AG09309 (cell line): ENCODE data around the gene CHAC1.

Experiments
- DNase-seq: peaks from one replicate; pipeline ENCODE4 v3.0.0-alpha.2; 2010; ENCODE audit warnings: low read depth
- H3K4me3 ChIP-seq: 2 replicates; pipeline ENCODE4 v1.5.1; 2011; ENCODE audit warnings: mild to moderate bottlenecking, low read depth, low read length, moderate library complexity; ENCODE audit not compliant: control insufficient read depth
- TF ChIP-seq, protein P1 (sequence below): IDR thresholded peaks from 2 replicates; pipeline ENCODE4 v1.5.1; 2011; ENCODE audit warnings: mild to moderate bottlenecking, low read depth, low read length, inconsistent platforms; ENCODE audit not compliant: insufficient read depth, control insufficient read depth; ENCODE audit errors: missing control alignments

Gene CHAC1, protein sequence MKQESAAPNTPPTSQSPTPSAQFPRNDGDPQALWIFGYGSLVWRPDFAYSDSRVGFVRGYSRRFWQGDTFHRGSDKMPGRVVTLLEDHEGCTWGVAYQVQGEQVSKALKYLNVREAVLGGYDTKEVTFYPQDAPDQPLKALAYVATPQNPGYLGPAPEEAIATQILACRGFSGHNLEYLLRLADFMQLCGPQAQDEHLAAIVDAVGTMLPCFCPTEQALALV

DNA sequence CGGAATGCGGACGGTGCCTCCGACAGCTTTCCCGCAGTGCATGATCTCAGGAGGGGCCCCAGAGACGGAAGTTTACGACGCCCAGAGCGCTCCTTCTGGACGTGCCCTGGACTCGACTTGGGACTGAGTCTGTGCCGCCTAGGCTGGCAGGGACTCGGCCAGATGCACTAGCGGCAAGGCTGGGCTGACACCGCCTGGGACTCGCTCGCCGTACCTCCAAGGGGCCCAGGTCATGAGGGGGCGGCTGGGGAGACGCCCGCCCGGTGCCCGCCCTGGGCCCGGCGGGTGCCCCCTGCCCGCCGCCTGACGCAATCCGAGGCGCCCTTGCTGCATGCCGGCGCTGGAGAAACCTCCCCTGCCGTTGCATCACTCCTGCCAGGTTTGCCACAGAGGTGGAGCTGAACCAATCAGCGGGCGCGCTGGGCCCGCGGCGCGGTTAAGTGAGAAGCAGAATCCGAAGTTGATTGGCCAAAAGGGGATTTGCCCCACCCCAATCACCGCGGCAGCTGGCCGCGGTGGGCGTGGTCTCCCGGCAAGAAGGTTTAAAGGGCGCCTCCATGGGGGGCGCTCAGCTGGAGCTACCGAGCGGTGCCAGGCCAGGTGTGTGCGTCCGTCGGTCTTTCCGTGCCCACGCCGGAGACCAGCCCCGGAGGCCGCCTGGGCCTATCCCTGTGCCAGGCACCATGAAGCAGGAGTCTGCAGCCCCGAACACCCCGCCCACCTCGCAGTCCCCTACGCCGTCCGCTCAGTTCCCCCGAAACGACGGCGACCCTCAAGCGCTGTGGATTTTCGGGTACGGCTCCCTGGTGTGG lies at the start of gene CHAC1:
CHAC1 (plus strand) TSS at position 571 of the 812 bp plus-strand sequence; CDS start at position 684, 113 bp downstream.
- H3K4me3 ChIP-seq: peak within 1 kb of the TSS; percentile 95
- TF ChIP-seq, protein P1, sequence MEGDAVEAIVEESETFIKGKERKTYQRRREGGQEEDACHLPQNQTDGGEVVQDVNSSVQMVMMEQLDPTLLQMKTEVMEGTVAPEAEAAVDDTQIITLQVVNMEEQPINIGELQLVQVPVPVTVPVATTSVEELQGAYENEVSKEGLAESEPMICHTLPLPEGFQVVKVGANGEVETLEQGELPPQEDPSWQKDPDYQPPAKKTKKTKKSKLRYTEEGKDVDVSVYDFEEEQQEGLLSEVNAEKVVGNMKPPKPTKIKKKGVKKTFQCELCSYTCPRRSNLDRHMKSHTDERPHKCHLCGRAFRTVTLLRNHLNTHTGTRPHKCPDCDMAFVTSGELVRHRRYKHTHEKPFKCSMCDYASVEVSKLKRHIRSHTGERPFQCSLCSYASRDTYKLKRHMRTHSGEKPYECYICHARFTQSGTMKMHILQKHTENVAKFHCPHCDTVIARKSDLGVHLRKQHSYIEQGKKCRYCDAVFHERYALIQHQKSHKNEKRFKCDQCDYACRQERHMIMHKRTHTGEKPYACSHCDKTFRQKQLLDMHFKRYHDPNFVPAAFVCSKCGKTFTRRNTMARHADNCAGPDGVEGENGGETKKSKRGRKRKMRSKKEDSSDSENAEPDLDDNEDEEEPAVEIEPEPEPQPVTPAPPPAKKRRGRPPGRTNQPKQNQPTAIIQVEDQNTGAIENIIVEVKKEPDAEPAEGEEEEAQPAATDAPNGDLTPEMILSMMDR: peak; percentile 1
- peak; percentile 93 for DNase-seq

DNA sequence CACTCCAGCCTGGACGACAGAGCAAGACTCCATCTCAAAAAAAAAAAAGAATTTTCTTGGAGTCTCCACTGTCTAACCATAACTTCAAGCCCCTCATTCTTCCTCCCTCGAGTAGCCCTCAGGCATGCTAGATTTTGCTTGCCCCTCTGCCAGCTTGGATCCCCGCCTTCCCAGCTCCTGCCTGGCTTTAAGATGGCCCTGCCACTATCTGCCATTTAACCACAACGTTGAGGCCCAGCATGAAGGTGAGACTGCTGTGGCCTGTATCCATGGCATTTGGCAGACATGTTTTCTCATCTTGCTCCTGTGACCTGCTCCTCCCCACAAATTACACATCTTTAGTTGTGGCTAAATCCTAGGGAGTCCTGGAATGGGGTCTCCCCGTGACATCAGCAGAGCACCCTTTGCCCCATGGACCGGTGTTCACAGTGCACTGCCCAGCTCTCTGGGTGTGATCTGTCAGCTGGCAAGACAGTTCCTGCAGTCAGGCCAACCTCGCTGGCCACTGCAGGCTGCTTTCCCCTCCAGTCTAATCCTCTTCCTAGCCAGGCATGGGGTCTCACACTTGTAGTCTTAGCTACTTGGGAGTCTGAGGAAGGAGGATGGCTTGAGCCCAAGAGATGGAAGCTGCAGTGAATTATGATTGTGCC lies 48.6 kb upstream of the CHAC1 start:
- no peak overlapping the region for H3K4me3 ChIP-seq
- TF ChIP-seq, protein P1: no peak
- DNase-seq: no peak

DNA sequence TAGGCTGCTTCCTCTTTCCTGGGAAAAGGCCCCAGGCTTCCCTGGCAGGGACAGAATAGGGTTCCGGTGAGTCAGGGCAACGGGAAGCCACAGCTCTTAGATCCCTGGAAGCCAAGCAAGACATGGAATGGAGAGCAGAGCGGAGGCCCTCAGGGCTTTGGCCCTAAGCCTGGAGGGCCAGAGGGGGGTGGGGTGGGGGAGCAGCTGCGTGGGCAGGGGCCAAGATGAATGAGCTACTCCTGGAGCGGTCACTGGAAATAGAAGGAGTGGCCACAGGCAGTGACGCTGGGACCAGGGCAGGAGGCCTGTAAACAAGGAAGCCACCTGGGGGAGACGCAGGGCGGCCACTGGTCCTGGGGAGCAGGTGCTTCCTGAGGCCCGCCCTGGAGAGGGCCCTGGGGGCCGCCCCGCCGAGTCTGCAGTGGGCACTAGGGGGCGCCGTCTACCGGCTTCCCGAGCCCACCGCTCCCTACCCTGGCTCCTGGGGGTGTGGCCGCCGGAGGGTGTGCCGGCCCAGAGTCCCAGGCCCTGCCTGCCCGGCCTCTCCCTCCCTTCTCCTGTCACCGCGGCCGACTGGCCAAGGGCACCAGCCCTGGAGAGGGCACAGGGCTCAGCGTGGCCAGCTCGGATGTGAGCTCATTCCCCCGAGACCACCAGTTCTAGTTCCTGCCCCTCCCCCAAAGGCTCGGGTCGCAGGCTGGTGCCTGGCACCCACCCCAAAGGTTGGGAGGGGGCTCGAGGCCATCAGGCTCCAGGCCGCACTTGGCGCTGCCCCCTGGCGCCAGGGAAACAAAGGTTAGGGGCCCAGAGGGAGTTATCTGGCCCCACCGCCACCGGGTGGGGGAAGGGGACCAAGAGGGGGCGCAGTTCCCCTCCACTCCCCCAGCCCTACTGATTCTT lies 46.9 kb upstream of the CHAC1 start:
- peak overlapping the region; percentile 42 for H3K4me3 ChIP-seq
- peak; percentile 89 for DNase-seq
- TF ChIP-seq, protein P1: peak; percentile 71

DNA sequence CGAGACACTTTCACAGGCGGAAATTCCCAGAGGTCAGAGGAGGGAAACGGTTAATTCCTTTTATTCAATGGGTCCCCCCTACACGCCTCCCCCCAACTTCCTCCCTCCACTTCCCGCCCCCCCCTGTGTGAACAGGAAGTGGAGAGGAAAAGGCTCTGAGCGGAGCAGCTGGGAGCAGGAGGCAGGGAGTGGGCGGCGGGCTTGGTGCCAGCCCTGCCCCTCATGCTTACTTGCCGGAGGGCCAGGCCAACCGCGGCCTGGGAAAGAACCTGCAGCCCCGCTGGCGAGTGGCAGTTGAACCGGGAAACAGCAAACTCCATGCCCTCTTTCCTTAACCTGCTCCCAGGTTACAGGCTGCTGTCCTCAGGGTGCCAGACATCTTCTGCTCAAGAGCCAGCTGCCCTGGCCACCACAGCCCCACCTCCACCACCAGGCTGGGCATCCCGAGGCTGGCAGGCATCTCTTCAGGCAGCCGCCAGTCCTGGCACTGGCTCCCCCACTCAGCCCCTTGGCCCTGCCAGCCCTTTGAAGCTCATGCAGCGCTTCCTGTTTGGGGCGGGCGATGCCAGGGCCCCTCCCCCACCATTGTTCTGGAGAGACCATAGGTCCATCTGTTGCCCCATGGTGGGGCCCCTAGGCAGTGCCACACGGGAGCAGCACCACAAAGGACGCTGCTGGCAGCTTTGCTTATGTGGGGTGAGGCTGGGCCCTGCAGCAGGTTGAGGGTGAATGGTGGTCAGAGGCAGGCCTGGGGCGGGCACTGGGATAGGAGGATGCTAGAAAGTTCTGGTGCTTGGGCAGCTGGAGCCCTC lies 46.1 kb upstream of the CHAC1 start:
- H3K4me3 ChIP-seq: peak overlapping the region; percentile 42
- TF ChIP-seq, protein P1: no peak
- DNase-seq: no peak

DNA sequence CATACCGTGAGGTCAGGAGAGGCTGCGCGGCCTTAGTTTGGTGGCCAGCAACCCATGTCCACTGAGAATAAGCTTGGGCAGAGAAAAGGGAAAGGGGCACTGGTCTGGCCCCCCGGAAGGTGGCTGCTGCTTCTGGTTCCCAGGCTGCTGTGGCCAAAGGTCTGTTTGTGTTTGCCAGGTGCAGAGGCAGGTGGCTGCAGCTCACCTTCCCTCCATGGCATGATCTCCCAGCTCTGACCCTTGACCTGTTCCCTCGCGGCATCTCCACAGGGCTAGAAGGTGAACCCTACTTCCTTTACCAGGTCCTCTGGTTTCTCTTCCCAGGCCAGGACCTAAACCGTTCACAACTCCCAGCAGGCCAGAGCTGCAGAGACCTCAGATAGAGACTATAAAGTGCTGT lies 45.2 kb upstream of the CHAC1 start:
- TF ChIP-seq, protein P1: no peak
- no peak overlapping the region for H3K4me3 ChIP-seq
- DNase-seq: no peak
